ENCODE results near the gene LSAMP.

DNA sequence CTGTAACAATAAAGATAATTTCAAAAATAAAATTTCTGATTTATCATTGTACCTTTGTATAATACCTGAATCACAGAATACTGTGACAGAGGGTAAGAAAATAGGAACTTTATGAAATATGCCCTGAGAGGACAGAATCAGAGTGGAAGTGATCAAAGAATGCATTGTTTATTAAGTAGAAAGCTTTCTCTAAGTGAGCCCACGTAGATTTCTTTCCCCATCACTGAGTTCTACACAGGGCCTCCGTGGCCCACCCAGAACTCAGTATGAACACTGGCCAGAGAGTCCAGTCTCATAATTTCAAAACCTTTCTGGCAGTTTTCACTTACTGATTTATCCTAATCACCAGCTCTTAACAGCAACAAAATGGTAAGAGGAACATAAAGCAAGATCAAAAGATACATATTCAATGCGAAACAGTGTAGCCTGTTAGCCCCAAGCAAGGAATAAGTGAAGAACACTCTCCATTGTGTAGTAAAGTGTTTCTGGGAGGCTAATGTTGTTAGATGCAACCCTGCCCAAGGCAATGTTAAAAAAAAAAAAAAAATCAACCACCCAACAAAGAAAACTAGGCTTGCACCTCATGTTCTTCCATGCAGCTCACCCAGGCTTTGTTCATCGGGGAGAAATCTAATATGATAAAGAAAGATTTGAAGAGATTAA is 341.3 kb downstream of the LSAMP start:
- TF ChIP-seq, protein P1, sequence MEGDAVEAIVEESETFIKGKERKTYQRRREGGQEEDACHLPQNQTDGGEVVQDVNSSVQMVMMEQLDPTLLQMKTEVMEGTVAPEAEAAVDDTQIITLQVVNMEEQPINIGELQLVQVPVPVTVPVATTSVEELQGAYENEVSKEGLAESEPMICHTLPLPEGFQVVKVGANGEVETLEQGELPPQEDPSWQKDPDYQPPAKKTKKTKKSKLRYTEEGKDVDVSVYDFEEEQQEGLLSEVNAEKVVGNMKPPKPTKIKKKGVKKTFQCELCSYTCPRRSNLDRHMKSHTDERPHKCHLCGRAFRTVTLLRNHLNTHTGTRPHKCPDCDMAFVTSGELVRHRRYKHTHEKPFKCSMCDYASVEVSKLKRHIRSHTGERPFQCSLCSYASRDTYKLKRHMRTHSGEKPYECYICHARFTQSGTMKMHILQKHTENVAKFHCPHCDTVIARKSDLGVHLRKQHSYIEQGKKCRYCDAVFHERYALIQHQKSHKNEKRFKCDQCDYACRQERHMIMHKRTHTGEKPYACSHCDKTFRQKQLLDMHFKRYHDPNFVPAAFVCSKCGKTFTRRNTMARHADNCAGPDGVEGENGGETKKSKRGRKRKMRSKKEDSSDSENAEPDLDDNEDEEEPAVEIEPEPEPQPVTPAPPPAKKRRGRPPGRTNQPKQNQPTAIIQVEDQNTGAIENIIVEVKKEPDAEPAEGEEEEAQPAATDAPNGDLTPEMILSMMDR (conservative IDR thresholded peaks at IDR 0.05; ENCODE audit: low read depth, low read length): no peak
- TF ChIP-seq EZH2 (IDR thresholded peaks at IDR 0.05; ENCODE audit: low read length, unreplicated experiment): no peak

Data from PC-3 (cell line).